ENCODE results near the gene TERB1. TPM values are rescaled to one million over a fixed set of nuclear protein-coding genes. Genes with fewer than 3 reads are reported as not detected.

TERB1 gene
- total and polyA plus RNA-seq, 2 of the 13 experiments (the other 11 are each of a cell fraction or from before 2014, with no cell fraction given), result not detected

GRCh38 chr16:66751303-66751991 lies 49.9 kb downstream of the TERB1 start, which contains the start of gene DYNC1LI2 (continued):
- TF ChIP-seq ZBTB20 (CRISPR knock-in tag; IDR thresholded peaks at IDR 0.05; ENCODE audit: borderline replicate concordance, low read depth) (no peak), FOXA3 (CRISPR knock-in tag; IDR thresholded peaks at IDR 0.05) (no peak), KAT2B (IDR thresholded peaks at IDR 0.05; ENCODE audit: borderline replicate concordance, low read depth, low read length) (no peak), ZNF34 (CRISPR knock-in tag; IDR thresholded peaks at IDR 0.05; ENCODE audit: borderline replicate concordance) (no peak), NR2F6 (IDR thresholded peaks at IDR 0.05) (no peak), NR2F6 (CRISPR knock-in tag; IDR thresholded peaks at IDR 0.05) (no peak), ZNF782 (CRISPR knock-in tag; IDR thresholded peaks at IDR 0.05; ENCODE audit: borderline replicate concordance) (no peak; the same call in 1 of the 2 replicates), ZNF432 (CRISPR knock-in tag; IDR thresholded peaks at IDR 0.05; ENCODE audit: borderline replicate concordance) (no peak), ZNF574 (CRISPR knock-in tag; IDR thresholded peaks at IDR 0.05) (peak; percentile 85), TFDP1 (CRISPR knock-in tag; IDR thresholded peaks at IDR 0.05; ENCODE audit: borderline replicate concordance) (peak; percentile 46; the same call in 1 of the 2 replicates), KLF12 (CRISPR knock-in tag; IDR thresholded peaks at IDR 0.05; ENCODE audit: borderline replicate concordance) (peak; percentile 38; the same call in 1 of the 2 replicates), ZNF761 (CRISPR knock-in tag; conservative IDR thresholded peaks at IDR 0.05) (no peak)
- TF ChIP-seq, protein P1, sequence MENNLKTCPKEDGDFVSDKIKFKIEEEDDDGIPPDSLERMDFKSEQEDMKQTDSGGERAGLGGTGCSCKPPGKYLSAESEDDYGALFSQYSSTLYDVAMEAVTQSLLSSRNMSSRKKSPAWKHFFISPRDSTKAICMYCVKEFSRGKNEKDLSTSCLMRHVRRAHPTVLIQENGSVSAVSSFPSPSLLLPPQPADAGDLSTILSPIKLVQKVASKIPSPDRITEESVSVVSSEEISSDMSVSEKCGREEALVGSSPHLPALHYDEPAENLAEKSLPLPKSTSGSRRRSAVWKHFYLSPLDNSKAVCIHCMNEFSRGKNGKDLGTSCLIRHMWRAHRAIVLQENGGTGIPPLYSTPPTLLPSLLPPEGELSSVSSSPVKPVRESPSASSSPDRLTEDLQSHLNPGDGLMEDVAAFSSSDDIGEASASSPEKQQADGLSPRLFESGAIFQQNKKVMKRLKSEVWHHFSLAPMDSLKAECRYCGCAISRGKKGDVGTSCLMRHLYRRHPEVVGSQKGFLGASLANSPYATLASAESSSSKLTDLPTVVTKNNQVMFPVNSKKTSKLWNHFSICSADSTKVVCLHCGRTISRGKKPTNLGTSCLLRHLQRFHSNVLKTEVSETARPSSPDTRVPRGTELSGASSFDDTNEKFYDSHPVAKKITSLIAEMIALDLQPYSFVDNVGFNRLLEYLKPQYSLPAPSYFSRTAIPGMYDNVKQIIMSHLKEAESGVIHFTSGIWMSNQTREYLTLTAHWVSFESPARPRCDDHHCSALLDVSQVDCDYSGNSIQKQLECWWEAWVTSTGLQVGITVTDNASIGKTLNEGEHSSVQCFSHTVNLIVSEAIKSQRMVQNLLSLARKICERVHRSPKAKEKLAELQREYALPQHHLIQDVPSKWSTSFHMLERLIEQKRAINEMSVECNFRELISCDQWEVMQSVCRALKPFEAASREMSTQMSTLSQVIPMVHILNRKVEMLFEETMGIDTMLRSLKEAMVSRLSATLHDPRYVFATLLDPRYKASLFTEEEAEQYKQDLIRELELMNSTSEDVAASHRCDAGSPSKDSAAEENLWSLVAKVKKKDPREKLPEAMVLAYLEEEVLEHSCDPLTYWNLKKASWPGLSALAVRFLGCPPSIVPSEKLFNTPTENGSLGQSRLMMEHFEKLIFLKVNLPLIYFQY (CRISPR knock-in tag; IDR thresholded peaks at IDR 0.05; ENCODE audit: borderline replicate concordance), result peak; percentile 66; the same call in 1 of the 2 replicates
- TF ChIP-seq, protein P2, sequence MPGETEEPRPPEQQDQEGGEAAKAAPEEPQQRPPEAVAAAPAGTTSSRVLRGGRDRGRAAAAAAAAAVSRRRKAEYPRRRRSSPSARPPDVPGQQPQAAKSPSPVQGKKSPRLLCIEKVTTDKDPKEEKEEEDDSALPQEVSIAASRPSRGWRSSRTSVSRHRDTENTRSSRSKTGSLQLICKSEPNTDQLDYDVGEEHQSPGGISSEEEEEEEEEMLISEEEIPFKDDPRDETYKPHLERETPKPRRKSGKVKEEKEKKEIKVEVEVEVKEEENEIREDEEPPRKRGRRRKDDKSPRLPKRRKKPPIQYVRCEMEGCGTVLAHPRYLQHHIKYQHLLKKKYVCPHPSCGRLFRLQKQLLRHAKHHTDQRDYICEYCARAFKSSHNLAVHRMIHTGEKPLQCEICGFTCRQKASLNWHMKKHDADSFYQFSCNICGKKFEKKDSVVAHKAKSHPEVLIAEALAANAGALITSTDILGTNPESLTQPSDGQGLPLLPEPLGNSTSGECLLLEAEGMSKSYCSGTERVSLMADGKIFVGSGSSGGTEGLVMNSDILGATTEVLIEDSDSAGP (CRISPR knock-in tag; IDR thresholded peaks at IDR 0.05; ENCODE audit: borderline replicate concordance), result peak; percentile 57
- TF ChIP-seq, protein P3, sequence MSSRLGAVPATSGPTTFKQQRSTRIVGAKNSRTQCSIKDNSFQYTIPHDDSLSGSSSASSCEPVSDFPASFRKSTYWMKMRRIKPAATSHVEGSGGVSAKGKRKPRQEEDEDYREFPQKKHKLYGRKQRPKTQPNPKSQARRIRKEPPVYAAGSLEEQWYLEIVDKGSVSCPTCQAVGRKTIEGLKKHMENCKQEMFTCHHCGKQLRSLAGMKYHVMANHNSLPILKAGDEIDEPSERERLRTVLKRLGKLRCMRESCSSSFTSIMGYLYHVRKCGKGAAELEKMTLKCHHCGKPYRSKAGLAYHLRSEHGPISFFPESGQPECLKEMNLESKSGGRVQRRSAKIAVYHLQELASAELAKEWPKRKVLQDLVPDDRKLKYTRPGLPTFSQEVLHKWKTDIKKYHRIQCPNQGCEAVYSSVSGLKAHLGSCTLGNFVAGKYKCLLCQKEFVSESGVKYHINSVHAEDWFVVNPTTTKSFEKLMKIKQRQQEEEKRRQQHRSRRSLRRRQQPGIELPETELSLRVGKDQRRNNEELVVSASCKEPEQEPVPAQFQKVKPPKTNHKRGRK (CRISPR knock-in tag; IDR thresholded peaks at IDR 0.05), result no peak
- TF ChIP-seq, protein P4, sequence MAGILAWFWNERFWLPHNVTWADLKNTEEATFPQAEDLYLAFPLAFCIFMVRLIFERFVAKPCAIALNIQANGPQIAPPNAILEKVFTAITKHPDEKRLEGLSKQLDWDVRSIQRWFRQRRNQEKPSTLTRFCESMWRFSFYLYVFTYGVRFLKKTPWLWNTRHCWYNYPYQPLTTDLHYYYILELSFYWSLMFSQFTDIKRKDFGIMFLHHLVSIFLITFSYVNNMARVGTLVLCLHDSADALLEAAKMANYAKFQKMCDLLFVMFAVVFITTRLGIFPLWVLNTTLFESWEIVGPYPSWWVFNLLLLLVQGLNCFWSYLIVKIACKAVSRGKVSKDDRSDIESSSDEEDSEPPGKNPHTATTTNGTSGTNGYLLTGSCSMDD (CRISPR knock-in tag; IDR thresholded peaks at IDR 0.05), result no peak
